Occipital lobe (tissue), 2 donors: ENCODE measurements around the gene GNPAT. TPM values are rescaled to one million over a fixed set of nuclear protein-coding genes. Genes with fewer than 3 reads are reported as not detected.

Experiments used
- DNase-seq: peaks from one replicate; lab custom pipeline; 2025; lab: John Stamatoyannopoulos, UW
- total RNA-seq: library from RNA; depleted of rRNA; stranded (reverse); fragments of >200 nt; gene quantifications from one replicate; pipeline ENCODE4 v1.2.3, GENCODE V29; 2014

Gene GNPAT
- total RNA-seq, 1 donor from 2014 or later: 57.1 TPM

DNA sequence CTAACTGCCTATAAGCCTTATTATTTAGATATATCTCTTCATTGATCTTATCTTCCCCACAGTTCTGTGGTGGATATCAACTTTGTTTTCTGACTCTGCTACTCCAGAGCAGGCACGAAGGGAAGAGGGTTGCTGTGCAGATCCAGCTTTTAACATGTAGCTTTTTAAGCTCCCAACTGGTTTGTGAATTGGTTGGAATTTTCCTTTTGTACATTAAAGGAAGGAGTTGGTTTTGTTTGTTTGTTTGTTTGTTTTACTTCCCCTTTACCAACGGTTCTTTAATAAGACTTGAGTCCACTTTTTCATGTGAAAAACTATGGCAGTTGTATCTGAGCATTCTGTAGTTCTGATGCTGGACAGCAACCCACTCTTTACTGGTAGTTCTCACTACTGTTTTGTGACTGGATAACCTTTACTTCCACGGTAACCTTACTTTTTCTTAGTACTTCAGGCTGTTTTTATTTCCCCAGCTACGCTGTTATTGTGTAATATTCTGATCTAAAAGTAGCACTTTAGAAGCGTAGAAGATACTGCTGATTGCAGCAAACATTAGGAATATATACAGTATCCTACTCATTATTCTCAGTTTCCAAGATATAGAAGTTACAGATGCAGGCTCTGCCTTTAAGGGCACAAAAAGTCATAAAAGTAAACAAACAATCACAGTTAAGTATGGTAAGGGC lies 1.6 kb downstream of the GNPAT start:
- no peak for DNase-seq

DNA sequence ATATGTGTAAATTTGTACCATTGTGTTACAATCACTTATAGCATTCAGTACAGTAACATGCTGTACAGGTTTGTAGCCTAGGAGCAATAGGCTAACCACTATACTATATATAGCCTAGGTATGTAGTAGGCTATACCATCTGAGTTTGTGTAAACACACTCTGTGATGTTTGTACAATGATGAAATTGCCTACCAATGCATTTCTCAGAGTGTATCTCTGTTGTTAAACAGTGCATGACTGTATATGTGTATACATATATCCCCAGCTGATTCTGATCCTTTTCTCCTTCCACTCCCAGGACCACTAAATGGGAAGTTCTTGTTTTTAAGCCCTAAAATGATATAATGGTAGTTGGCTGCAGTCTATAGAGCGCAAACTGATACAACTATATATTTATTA lies 7.8 kb downstream of the GNPAT start:
- DNase-seq: no peak

GRCh38 chr1:231252336-231252735 lies 11.3 kb downstream of the GNPAT start:
- no peak for DNase-seq

GRCh38 chr1:231260351-231260750 lies 19.3 kb downstream of the GNPAT start:
- DNase-seq: no peak

DNA sequence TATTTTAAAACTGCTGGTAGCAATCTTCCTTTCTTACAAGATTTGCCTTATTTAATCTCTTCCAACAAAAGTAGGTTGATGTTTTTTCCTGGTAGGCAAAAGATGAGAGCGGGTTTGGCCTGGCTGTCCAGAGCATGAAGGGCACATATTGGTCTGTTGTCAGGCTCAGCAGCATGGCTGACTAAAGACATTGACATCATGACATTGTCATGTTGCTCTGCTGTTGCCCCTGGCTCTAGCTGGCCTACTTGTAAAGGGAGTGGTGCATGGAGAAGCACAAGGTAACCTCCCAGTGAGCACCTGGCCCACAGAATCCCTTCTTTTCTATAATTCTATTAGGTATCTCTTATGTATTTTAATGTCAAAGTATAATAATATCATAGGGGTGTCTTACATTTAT lies 23.6 kb downstream of the GNPAT start:
- no peak for DNase-seq

GRCh38 chr1:231265379-231265778 lies 24.4 kb downstream of the GNPAT start:
- no peak for DNase-seq

- DNase-seq: no peak
Observed at GRCh38 chr1:231266811-231267322, 25.9 kb downstream of the GNPAT start.

GRCh38 chr1:231272173-231272572 lies 31.2 kb downstream of the GNPAT start:
- DNase-seq: no peak

GRCh38 chr1:231272880-231273279 lies 31.9 kb downstream of the GNPAT start:
- no peak for DNase-seq

DNA sequence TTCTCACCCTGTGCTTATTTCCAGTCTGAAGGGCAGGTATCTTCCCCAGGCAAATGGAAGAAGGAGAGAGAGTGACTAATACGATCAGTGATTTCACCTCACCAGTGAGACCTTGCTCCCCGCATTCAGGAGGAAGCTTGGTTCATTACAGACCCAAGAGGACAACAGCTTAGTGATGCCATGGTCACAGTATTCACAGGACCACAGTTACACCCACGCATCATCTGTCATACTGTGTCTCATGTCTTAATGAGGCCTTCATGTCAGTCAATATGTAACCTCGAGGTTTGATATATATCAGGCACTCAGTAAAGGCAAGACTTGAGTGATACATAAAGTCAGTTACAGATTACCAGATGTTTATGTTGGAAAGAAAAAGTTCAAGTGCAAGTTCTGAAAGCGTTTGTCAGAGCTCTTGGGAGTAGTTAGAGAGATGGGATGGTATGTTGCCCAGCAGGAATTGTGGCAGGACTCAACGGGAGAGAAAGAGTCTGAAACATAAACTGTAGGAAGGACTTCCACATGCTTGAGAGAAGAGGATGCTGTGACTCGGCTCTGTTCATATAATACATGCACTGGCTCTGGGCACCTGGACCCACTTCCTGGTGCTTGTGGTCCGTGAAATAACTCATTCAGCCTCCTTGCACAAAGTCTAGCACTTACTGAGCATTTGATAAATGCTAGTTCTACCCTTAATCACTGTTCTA lies 33.3 kb downstream of the GNPAT start:
- no peak for DNase-seq

- DNase-seq: no peak
Observed at GRCh38 chr1:231278100-231278790, 37.2 kb downstream of the GNPAT start.

- no peak for DNase-seq
Observed at GRCh38 chr1:231279081-231279480, 38.1 kb downstream of the GNPAT start.

GRCh38 chr1:231279683-231280082 lies 38.7 kb downstream of the GNPAT start:
- DNase-seq: no peak

GRCh38 chr1:231284441-231284840 lies 43.4 kb downstream of the GNPAT start:
- DNase-seq: no peak

GRCh38 chr1:231286603-231287002 lies 45.6 kb downstream of the GNPAT start:
- DNase-seq: no peak

DNA sequence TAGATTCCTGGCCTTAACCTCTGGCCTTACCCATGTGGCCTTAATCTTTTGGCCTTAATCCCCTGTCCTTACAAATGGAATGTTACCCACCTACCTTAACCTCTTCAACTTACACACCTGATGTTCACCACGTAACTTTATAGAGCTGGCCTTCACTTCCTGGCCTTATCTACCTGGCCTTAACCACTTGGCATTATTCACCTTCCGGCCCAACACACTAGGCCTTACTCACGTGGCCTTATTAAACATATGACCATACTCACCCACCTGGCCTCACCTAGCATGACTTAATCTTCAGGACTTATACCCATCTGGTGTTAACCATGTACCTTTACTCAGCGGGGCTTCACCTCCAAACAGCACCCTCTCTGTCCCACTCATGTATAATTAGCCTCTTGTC lies 54.9 kb downstream of the GNPAT start:
- no peak for DNase-seq

- DNase-seq: no peak
Observed at GRCh38 chr1:231301990-231302389, 61.0 kb downstream of the GNPAT start.

GRCh38 chr1:231310391-231310934 lies 69.5 kb downstream of the GNPAT start:
- no peak for DNase-seq

- DNase-seq: no peak
Observed at GRCh38 chr1:231311720-231312431, 70.9 kb downstream of the GNPAT start.

DNA sequence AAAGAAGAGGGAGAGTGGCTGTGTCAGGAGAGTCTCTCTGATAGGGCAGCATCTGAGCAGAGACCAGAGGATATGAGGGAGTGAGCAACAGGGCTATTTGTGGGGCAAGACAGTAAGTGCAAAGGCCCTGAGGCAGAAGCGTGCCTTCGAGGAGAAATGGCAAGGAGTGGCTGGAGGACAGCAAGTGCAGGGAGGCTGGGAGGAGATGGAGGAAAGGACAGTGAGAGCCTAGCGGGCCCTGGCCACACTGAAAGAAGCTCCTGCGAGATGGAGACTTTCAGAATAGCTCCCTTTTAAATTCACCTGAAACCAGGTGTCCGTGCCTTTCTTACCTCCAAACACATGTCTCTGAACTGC lies 71.4 kb downstream of the GNPAT start:
- DNase-seq: no peak

DNA sequence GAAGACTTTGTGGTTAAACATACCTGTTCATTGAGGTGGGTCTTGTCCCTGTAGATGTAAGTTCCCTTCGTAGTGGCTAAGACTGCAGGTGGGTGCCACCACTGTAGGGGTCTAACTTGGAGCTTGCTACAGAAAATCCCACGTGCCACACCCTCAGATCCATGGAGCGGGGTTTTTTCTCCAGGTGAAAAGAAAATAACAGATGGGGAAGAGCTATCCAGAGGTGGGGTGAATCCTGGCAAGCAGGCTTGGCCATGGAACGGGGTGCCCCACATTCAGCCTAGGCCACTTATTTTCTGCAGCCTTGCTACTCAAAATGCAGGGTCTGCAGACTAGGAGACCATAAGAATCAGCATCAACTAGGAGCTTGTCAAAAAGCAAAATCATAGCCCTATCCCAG lies 72.6 kb downstream of the GNPAT start:
- DNase-seq: no peak

DNA sequence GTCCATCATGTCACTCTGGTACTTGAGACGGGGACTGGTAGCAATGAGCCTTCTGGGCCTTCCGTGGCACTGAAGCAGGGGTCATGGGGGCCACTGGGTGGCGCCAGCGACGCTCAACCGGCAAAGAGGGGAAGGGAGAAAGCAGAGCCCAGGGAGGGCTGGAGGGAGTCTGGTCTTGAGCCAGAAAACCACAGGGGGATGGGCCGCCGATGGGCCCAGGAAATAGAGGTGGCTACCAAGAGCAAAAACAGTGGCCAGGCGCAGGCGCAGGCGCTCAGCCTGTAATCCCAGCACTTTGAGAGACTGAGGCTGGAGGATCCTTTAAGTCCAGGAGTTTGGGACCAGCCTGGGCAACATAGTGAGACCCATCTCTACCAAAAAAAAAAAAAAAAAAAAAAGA lies 74.9 kb downstream of the GNPAT start:
- no peak for DNase-seq
